NCI-H1930 (cell line): ENCODE data around the gene FRAT1.
"Not testable (repeated sequence)": the region's sequence is repeated elsewhere in the genome, so short reads cannot be mapped to it uniquely, and the experiment has no call there.

Source experiments
- DNase-seq, 2 experiments: peaks; one replicate each; lab custom pipeline; 2025; lab: John Stamatoyannopoulos, UW

The FRAT1 gene

GRCh38 chr10:97334370-97335175 is 15.5 kb downstream of the FRAT1 start, which contains the start of gene FRAT2:
Gene FRAT2 (minus strand): TSS chr10:97334729. CDS start chr10:97334572, 157 bp downstream.
- peak; percentile 50 to 72 for DNase-seq

- DNase-seq, result no peak
Observed at GRCh38 chr10:97335188-97335619, 16.1 kb downstream of the FRAT1 start.

- no peak for DNase-seq
Observed at GRCh38 chr10:97336006-97336405, 16.9 kb downstream of the FRAT1 start.

- DNase-seq, result no peak
Observed at GRCh38 chr10:97336446-97336845, 17.4 kb downstream of the FRAT1 start.

GRCh38 chr10:97336942-97337831 is 18.1 kb downstream of the FRAT1 start:
- DNase-seq, result peak in 1 of 2 experiments; percentile 6

GRCh38 chr10:97338041-97338440 is 19.0 kb downstream of the FRAT1 start:
- DNase-seq, result no peak

- no peak for DNase-seq
Observed at GRCh38 chr10:97341416-97341815, 22.3 kb downstream of the FRAT1 start.

GRCh38 chr10:97343664-97344063 is 24.6 kb downstream of the FRAT1 start:
- DNase-seq, result not testable (repeated sequence)

- no peak for DNase-seq
Observed at GRCh38 chr10:97347317-97347716, 28.2 kb downstream of the FRAT1 start.

- no peak for DNase-seq
Observed at GRCh38 chr10:97349752-97350513, 30.9 kb downstream of the FRAT1 start.

- DNase-seq, result no peak
Observed at GRCh38 chr10:97353945-97354344, 34.9 kb downstream of the FRAT1 start.

GRCh38 chr10:97355571-97355975 is 36.5 kb downstream of the FRAT1 start:
- DNase-seq, result no peak

- no peak for DNase-seq
Observed at GRCh38 chr10:97356318-97356914, 37.3 kb downstream of the FRAT1 start.

GRCh38 chr10:97356918-97357317 is 37.8 kb downstream of the FRAT1 start:
- no peak for DNase-seq

GRCh38 chr10:97358349-97358748 is 39.3 kb downstream of the FRAT1 start:
- no peak for DNase-seq

- DNase-seq, result no peak
Observed at GRCh38 chr10:97358781-97359180, 39.7 kb downstream of the FRAT1 start.

GRCh38 chr10:97360705-97361536 is 41.9 kb downstream of the FRAT1 start:
- DNase-seq, result no peak

GRCh38 chr10:97361537-97361901 is 42.4 kb downstream of the FRAT1 start:
- DNase-seq, result no peak

- DNase-seq, result no peak
Observed at GRCh38 chr10:97362310-97363033, 43.4 kb downstream of the FRAT1 start.

- no peak for DNase-seq
Observed at GRCh38 chr10:97363071-97363470, 44.0 kb downstream of the FRAT1 start.
